Mammary epithelial cell (primary cell): ENCODE data around the gene MED13.

Source experiments
- CTCF ChIP-seq, 2 donors: IDR thresholded peaks in 1 of 2; conservative IDR thresholded peaks in 1 of 2; 2 replicates each; pipeline ENCODE4 v1.5.1; 2011 to 2012; ENCODE audit warnings: inconsistent platforms in 2 of 2, low read length in 2 of 2, mild to moderate bottlenecking in 2 of 2, control low read depth in 1 of 2, low read depth in 1 of 2; ENCODE audit not compliant: insufficient read depth in 1 of 2; ENCODE audit errors: extremely low read depth in 1 of 2
- EZH2 ChIP-seq: IDR thresholded peaks from 2 replicates; pipeline ENCODE4 v1.6.1; 2012; ENCODE audit warnings: low read length, inconsistent platforms, borderline replicate concordance

DNA sequence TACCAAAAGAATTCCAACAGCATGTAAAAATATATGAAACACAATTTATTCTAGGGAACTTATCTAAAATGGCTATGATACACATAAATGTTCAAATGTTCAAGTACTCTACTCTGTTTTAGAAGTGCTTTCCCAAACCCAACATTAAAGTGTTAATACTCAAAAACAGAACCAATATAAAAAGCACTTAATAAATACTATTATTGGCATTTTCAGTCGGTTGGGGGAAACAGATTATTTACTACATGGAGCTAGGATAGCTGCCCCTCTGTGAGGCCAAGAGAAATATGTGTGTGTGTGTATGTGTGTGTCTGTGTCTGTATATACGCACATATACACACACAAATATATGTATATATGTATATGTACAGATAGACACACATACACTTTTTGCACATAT, 169.7 kb downstream of the MED13 start:
- TF ChIP-seq CTCF (conservative IDR thresholded peaks at IDR 0.05 in 1 of 2, IDR thresholded peaks at IDR 0.05 in 1 of 2; ENCODE audit: extremely low read depth in 1 of 2, insufficient read depth in 1 of 2, low read depth in 1 of 2, low read length in 2 of 2) (no peak), EZH2 (no peak)
